Fibroblast of lung (primary cell): ENCODE results near the gene PHF3. TPM values are rescaled to one million over a fixed set of nuclear protein-coding genes. Genes with fewer than 3 reads are reported as not detected.

ENCODE experiments used
- DNase-seq, 2 donors: peaks; one replicate each; pipeline versions ENCODE4 v3.0.0 to v3.0.0-alpha.2; 2010; ENCODE audit warnings: low read depth in 2 of 2
- H2AFZ ChIP-seq: 2 replicates; pipeline ENCODE4 v1.5.1; 2012; ENCODE audit warnings: low read length, control low read depth, inconsistent platforms
- H3K27ac ChIP-seq: 2 replicates; pipeline ENCODE4 v1.5.1; 2011; ENCODE audit warnings: low read length, control low read depth; ENCODE audit not compliant: insufficient read depth
- H3K27me3 ChIP-seq: 2 replicates; pipeline ENCODE4 v1.5.1; 2011; ENCODE audit warnings: mild to moderate bottlenecking, low read length; ENCODE audit not compliant: control insufficient read depth, insufficient read depth
- H3K36me3 ChIP-seq: 2 replicates; pipeline ENCODE4 v1.5.1; 2011; ENCODE audit warnings: low read length; ENCODE audit not compliant: control insufficient read depth, insufficient read depth
- H3K4me1 ChIP-seq: 2 replicates; pipeline ENCODE4 v1.5.1; 2011; ENCODE audit warnings: low read length; ENCODE audit not compliant: control insufficient read depth, insufficient read depth; ENCODE audit errors: extremely low read depth
- H3K4me2 ChIP-seq: 2 replicates; pipeline ENCODE4 v1.5.1; 2011; ENCODE audit warnings: low read length, control low read depth; ENCODE audit not compliant: insufficient read depth; ENCODE audit errors: extremely low read depth
- H3K4me3 ChIP-seq, 4 experiments: fragments of 200-600 bp in 1 of 4; sonication (generic) in 1 of 4; replicated peaks in 1 of 4; 2 replicates each; pipeline ENCODE4 v1.5.1; 2011 to 2016; ENCODE audit warnings: low read length in 4 of 4, low read depth in 3 of 4, mild to moderate bottlenecking in 3 of 4, control low read depth in 2 of 4, inconsistent platforms in 1 of 4, mixed read lengths in 1 of 4; ENCODE audit not compliant: insufficient read depth in 1 of 4; ENCODE audit errors: control extremely low read depth in 1 of 4
- H3K79me2 ChIP-seq: 2 replicates; pipeline ENCODE4 v1.5.1; 2012; ENCODE audit warnings: mild to moderate bottlenecking, low read length, inconsistent platforms; ENCODE audit not compliant: control insufficient read depth, insufficient read depth
- H3K9ac ChIP-seq: 2 replicates; pipeline ENCODE4 v1.5.1; 2011; ENCODE audit warnings: mild to moderate bottlenecking, low read length, control low read depth; ENCODE audit not compliant: insufficient read depth
- H3K9me3 ChIP-seq: 2 replicates; pipeline ENCODE4 v1.5.1; 2012; ENCODE audit warnings: low read depth, low read length; ENCODE audit not compliant: control insufficient read depth, insufficient read depth
- H4K20me1 ChIP-seq: 2 replicates; pipeline ENCODE4 v1.5.1; 2011; ENCODE audit warnings: low read length; ENCODE audit not compliant: control insufficient read depth, insufficient read depth; ENCODE audit errors: extremely low read depth
- CTCF ChIP-seq, 2 donors: IDR thresholded peaks in 1 of 2; conservative IDR thresholded peaks in 1 of 2; 1 replicate in 1 of 2; 2 replicates in 1 of 2; pipeline ENCODE4 v1.5.1; 2011 to 2012; ENCODE audit warnings: low read length in 2 of 2, control low read depth in 1 of 2, inconsistent platforms in 1 of 2, low read depth in 1 of 2, mild to moderate bottlenecking in 1 of 2
- EZH2 ChIP-seq: IDR thresholded peaks from 2 replicates; pipeline ENCODE4 v1.5.1; 2012; ENCODE audit warnings: low read length, control low read depth, mild to moderate bottlenecking; ENCODE audit errors: missing control alignments
- polyA plus RNA-seq, 2 donors: library from polyadenylated mRNA; depleted of rRNA in 1 of 2; stranded (reverse) in 1 of 2; unstranded in 1 of 2; fragments of >200 nt; gene quantifications; 2 replicates each; pipeline ENCODE4 v1.2.1, GENCODE V29; 2011 to 2012; ENCODE audit warnings: missing spikeins in 1 of 2
- total RNA-seq: library from RNA; depleted of rRNA; stranded (reverse); fragments of >200 nt; gene quantifications from 2 replicates; pipeline ENCODE4 v1.2.1, GENCODE V29; 2014

PHF3 gene
- total and polyA plus RNA-seq, 2 donors (not counting 1 experiment from before 2014, with no cell fraction given), result 22.2 to 71.5 TPM

- Histone ChIP-seq H3K4me1 (peaks cover 3% of the 10 kb centered on the region), H3K4me2 (no peak overlapping the region), H3K27ac (no peak overlapping the region), H3K9ac (no peak overlapping the region), H3K9me3 (no peaks in the 10 kb centered on the region), H3K79me2 (peaks cover 13% of the 10 kb centered on the region), H3K4me3 (no peak overlapping the region), H4K20me1 (no peaks in the 10 kb centered on the region), H3K27me3 (no peaks in the 10 kb centered on the region), H2AFZ (no peak overlapping the region), H3K36me3 (no peaks in the 10 kb centered on the region)
- TF ChIP-seq CTCF (conservative IDR thresholded peaks at IDR 0.05 in 1 of 2, IDR thresholded peaks at IDR 0.05 in 1 of 2; ENCODE audit: low read depth in 1 of 2, low read length in 2 of 2) (no peak), EZH2 (no peak)
- DNase-seq, result no peak
These were observed 41.0 kb downstream of the PHF3 start for GRCh38 chr6:63676412-63677114.

DNA sequence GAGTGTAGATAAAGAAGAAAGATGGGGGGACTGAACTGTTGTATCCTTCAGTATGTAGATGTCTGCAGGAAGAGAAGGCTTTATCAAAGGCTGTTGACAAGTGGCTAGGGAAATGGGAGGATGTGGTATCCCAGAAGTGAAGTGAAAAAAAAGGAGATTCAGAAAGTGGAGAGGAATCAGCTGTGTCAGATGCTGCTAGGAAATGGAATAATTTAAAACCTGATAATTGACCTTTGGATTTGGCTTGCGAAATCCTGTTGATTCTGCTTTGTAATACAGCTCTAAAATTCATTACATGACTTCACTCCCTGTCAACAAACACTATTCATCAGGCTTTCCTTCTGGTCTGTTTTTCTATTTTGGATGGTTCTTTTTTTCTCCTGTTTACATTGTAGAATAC lies 41.7 kb downstream of the PHF3 start:
- Histone ChIP-seq H3K4me3 (no peak overlapping the region), H2AFZ (no peak overlapping the region), H3K27me3 (no peaks in the 10 kb centered on the region), H3K9ac (no peak overlapping the region), H3K27ac (no peak overlapping the region), H3K79me2 (peaks cover 15% of the 10 kb centered on the region), H3K4me2 (no peak overlapping the region), H3K4me1 (peaks cover 3% of the 10 kb centered on the region), H3K9me3 (no peaks in the 10 kb centered on the region), H4K20me1 (no peaks in the 10 kb centered on the region), H3K36me3 (no peaks in the 10 kb centered on the region)
- TF ChIP-seq CTCF (conservative IDR thresholded peaks at IDR 0.05 in 1 of 2, IDR thresholded peaks at IDR 0.05 in 1 of 2; ENCODE audit: low read depth in 1 of 2, low read length in 2 of 2), result no peak
- no peak for TF ChIP-seq EZH2
- peak in 1 of 2 donors; percentile 47 for DNase-seq

DNA sequence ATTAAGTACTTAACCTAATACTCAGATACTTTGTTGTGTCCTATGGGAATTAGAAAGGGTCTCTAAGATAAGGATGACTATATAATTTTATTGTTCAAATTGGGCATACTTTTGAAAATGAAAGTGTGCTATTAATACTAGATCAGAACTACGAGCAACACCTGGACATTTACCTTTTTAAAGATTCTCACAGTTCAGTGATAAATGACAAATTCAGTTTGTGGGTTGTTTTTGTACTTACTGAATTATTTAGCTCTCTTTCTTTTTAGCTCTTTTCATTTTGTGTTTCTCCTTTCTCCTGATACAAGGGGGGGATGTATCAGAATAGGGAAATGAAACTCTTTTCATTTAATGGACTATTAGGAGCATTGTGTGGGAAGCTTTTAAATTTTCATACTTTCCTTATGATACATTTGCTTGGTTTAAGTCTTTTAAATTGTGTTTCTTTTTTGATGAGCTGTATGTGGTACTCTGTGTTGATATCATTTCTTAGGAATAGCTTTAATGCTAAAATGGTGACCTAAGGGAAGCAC lies 47.5 kb downstream of the PHF3 start:
- Histone ChIP-seq H3K36me3 (no peaks in the 10 kb centered on the region), H3K4me1 (no peaks in the 10 kb centered on the region), H2AFZ (no peak overlapping the region), H3K9me3 (no peaks in the 10 kb centered on the region), H3K79me2 (peaks cover 10% of the 10 kb centered on the region), H3K27me3 (no peaks in the 10 kb centered on the region), H4K20me1 (no peaks in the 10 kb centered on the region), H3K4me3 (no peak overlapping the region), H3K9ac (no peak overlapping the region), H3K4me2 (no peak overlapping the region), H3K27ac (no peak overlapping the region)
- no peak for TF ChIP-seq CTCF (conservative IDR thresholded peaks at IDR 0.05 in 1 of 2, IDR thresholded peaks at IDR 0.05 in 1 of 2; ENCODE audit: low read depth in 1 of 2, low read length in 2 of 2)
- no peak for TF ChIP-seq EZH2
- no peak for DNase-seq
